Activated naive CD8-positive, alpha-beta T cell treated with anti-CD3 and anti-CD28 coated beads, Interleukin-2, amount 50 U/mL, for 24 hours (primary cell): ENCODE measurements around the gene OR2AT4.
"Not testable (repeated sequence)": the region's sequence is repeated elsewhere in the genome, so short reads cannot be mapped to it uniquely, and the experiment has no call there.

Source experiments
- ATAC-seq: fragments of 150-1000 bp; cut with Tn5 transposase; one replicate; pipeline ENCODE4 v1.10.0; 2021
- DNase-seq: peaks from one replicate; pipeline ENCODE4 v3.0.0; 2021
- H3K27ac Mint-ChIP-seq: one replicate; pipeline ENCODE4 v1.8.0; 2021; ENCODE audit warnings: mild to moderate bottlenecking, mixed read lengths
- H3K27me3 Mint-ChIP-seq: one replicate; pipeline ENCODE4 v1.8.0; 2021; ENCODE audit warnings: mixed read lengths
- H3K36me3 Mint-ChIP-seq: one replicate; pipeline ENCODE4 v1.8.0; 2021; ENCODE audit warnings: low read depth, mixed read lengths
- H3K4me1 Mint-ChIP-seq: one replicate; pipeline ENCODE4 v1.8.0; 2021; ENCODE audit warnings: mixed read lengths
- H3K4me3 Mint-ChIP-seq: one replicate; pipeline ENCODE4 v1.8.0; 2021; ENCODE audit warnings: mild to moderate bottlenecking, moderate library complexity, mixed read lengths
- H3K9me3 Mint-ChIP-seq: one replicate; pipeline ENCODE4 v1.8.0; 2021; ENCODE audit warnings: mixed read lengths

Gene OR2AT4

GRCh38 chr11:75114465-75114864, 17.8 kb upstream of the OR2AT4 start:
- Mint-ChIP-seq H3K4me3 (no peak overlapping the region), H3K9me3 (peaks cover 30% of the 10 kb centered on the region), H3K4me1 (no peaks in the 10 kb centered on the region), H3K36me3 (no peaks in the 10 kb centered on the region), H3K27me3 (peaks cover 12% of the 10 kb centered on the region), H3K27ac (no peak overlapping the region)
- no peak for ATAC-seq
- no peak for DNase-seq

DNA sequence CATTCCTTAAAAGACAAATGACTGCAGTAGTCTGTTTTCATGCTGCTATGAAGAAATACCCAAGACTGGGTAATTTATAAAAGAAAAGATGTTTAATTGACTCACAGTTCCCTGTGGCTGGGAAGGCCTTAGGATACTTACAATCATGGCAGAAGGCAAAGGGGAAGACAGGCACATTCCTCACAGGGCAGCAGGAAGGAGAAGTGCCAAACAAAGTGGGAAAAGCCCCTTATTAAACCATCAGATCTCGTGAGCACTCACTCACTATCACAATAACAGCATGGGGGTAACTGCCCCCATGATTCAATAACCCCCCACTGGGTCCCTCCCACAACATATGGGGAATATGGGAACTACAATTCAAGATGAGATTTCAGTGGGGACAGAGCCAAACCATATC, 16.4 kb upstream of the OR2AT4 start:
- ATAC-seq (no peak), DNase-seq (no peak)
- Mint-ChIP-seq H3K4me3 (no peak overlapping the region), H3K27ac (no peak overlapping the region), H3K36me3 (no peaks in the 10 kb centered on the region), H3K27me3 (peaks cover 9% of the 10 kb centered on the region), H3K4me1 (no peaks in the 10 kb centered on the region), H3K9me3 (peaks cover 27% of the 10 kb centered on the region)

- Mint-ChIP-seq H3K27me3 (peaks cover 9% of the 10 kb centered on the region), H3K9me3 (peaks cover 27% of the 10 kb centered on the region), H3K36me3 (no peaks in the 10 kb centered on the region), H3K4me3 (no peak overlapping the region), H3K4me1 (no peaks in the 10 kb centered on the region), H3K27ac (no peak overlapping the region)
- ATAC-seq (no peak), DNase-seq (no peak)
Measured at GRCh38 chr11:75112200-75112599, 15.5 kb upstream of the OR2AT4 start.

DNA sequence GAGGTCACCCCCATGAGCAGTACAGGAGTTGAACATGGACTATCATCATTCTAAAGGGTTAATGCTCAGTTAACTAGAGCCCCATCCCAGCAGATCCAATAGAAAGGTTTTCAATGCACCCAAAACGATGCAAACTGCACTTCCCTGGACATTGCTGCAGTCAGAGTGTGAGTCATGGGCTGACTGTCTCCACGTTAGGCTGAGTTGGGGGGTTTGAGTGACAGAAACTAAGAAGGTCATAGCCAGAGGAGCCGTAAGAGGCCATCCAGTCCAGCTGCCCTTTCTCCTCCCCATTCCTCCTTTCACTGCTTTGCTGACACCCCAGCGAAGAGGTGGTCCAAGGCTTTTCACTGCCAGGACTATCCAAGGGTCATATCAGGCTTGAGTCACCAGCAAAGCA, 10.5 kb upstream of the OR2AT4 start:
- peaks cover 18% of the 10 kb centered on the region for H3K27me3 Mint-ChIP-seq
- peaks cover 11% of the 10 kb centered on the region for H3K9me3 Mint-ChIP-seq
- peaks cover 11% of the 10 kb centered on the region for H3K4me1 Mint-ChIP-seq
- no peaks in the 10 kb centered on the region for H3K36me3 Mint-ChIP-seq
- H3K27ac Mint-ChIP-seq, result no peak overlapping the region
- ATAC-seq (no peak), DNase-seq (no peak)
- H3K4me3 Mint-ChIP-seq, result no peak overlapping the region

- peaks cover 11% of the 10 kb centered on the region for H3K4me1 Mint-ChIP-seq
- ATAC-seq, H3K36me3 Mint-ChIP-seq, H3K27ac Mint-ChIP-seq, DNase-seq, H3K9me3 Mint-ChIP-seq, H3K4me3 Mint-ChIP-seq: not testable (repeated sequence)
- H3K27me3 Mint-ChIP-seq, result peaks cover 22% of the 10 kb centered on the region
Measured at GRCh38 chr11:75105967-75106681, 9.4 kb upstream of the OR2AT4 start.

- H3K36me3 Mint-ChIP-seq, result no peaks in the 10 kb centered on the region
- no peaks in the 10 kb centered on the region for H3K9me3 Mint-ChIP-seq
- no peak overlapping the region for H3K4me3 Mint-ChIP-seq
- H3K4me1 Mint-ChIP-seq, result peaks cover 15% of the 10 kb centered on the region
- H3K27ac Mint-ChIP-seq, result no peak overlapping the region
- ATAC-seq (no peak), DNase-seq (no peak)
- peaks cover 22% of the 10 kb centered on the region for H3K27me3 Mint-ChIP-seq
Measured at GRCh38 chr11:75105462-75105925, 8.8 kb upstream of the OR2AT4 start.

- Mint-ChIP-seq H3K27ac (peak overlapping the region; percentile 38), H3K9me3 (no peaks in the 10 kb centered on the region)
- no peak for DNase-seq
Measured at GRCh38 chr11:75103380-75104026, 6.8 kb upstream of the OR2AT4 start.

DNA sequence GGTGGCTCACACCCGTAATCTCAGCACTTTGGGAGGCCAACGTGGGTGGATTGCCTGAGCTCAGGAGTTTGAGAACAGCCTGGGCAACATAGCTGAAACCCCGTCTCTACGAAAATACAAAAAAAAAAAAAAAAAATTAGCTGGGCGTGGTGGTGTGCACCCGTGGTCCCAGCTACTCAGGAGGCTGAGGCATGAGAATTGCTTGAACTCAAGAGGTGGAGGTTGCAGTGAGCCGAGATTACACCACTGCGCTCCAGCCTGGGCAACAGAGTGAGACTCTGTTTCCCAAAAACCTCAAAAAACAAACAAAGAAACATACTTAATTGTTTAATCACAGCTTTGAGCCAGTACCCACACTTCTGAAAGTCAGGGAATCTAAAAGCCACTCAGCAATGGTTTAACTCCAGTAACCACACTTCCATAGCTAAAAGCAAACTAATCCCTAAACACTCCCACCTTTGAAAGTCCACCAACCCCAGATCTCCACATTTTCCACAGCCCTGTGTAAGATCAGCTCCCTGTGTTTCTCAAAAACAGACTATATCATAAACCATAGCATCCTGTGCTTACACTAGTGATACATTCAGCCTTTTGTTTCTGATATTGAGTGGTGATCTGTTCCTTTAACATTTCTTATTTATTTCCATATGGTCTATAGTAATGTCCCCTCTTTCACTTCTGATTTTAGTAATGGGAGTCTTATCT, 4.9 kb upstream of the OR2AT4 start:
- Mint-ChIP-seq H3K4me1 (peaks cover 20% of the 10 kb centered on the region), H3K36me3 (no peaks in the 10 kb centered on the region), H3K9me3 (no peaks in the 10 kb centered on the region), H3K4me3 (no peak overlapping the region), H3K27me3 (peaks cover 41% of the 10 kb centered on the region), H3K27ac (no peak overlapping the region)
- DNase-seq (no peak), ATAC-seq (no peak)

More at GRCh38 chr11:75103380-75104026, 6.8 kb upstream of the OR2AT4 start:
- Mint-ChIP-seq H3K4me1 (peaks cover 20% of the 10 kb centered on the region), H3K36me3 (no peaks in the 10 kb centered on the region), H3K4me3 (no peak overlapping the region), H3K27me3 (peaks cover 30% of the 10 kb centered on the region)
- peak; percentile 67 for ATAC-seq

- DNase-seq (peak; percentile 30), ATAC-seq (peak; percentile 96)
- H3K27me3 Mint-ChIP-seq, result peaks cover 46% of the 10 kb centered on the region
- no peak overlapping the region for H3K4me3 Mint-ChIP-seq
- no peak overlapping the region for H3K27ac Mint-ChIP-seq
- H3K36me3 Mint-ChIP-seq, result no peaks in the 10 kb centered on the region
- peaks cover 20% of the 10 kb centered on the region for H3K4me1 Mint-ChIP-seq
- H3K9me3 Mint-ChIP-seq, result no peaks in the 10 kb centered on the region
Measured at GRCh38 chr11:75100314-75100713, 3.6 kb upstream of the OR2AT4 start.

DNA sequence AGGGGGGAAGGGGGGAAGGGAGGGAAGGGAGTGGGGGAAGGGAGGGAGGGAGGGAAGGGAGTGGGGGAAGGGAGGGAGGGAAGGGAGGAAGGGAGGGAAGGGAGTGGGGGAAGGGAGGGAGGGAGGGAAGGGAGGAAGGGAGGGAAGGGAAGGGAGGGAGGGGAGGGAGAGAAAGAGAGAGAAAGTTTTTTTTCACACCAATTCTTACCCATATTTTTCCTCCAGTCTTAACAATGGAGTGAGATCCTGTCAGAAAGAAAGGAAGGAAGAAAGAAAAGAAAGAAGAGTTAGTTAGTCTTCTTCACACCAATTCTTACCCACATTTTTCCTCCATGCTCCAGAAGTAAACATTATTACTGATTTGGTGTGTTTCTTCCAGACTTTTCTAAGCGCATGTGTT, 3.0 kb upstream of the OR2AT4 start:
- Mint-ChIP-seq H3K4me3 (no peak overlapping the region), H3K9me3 (no peaks in the 10 kb centered on the region), H3K27me3 (peaks cover 51% of the 10 kb centered on the region), H3K4me1 (peaks cover 20% of the 10 kb centered on the region), H3K36me3 (no peaks in the 10 kb centered on the region), H3K27ac (no peak overlapping the region)
- DNase-seq (no peak), ATAC-seq (no peak)

DNA sequence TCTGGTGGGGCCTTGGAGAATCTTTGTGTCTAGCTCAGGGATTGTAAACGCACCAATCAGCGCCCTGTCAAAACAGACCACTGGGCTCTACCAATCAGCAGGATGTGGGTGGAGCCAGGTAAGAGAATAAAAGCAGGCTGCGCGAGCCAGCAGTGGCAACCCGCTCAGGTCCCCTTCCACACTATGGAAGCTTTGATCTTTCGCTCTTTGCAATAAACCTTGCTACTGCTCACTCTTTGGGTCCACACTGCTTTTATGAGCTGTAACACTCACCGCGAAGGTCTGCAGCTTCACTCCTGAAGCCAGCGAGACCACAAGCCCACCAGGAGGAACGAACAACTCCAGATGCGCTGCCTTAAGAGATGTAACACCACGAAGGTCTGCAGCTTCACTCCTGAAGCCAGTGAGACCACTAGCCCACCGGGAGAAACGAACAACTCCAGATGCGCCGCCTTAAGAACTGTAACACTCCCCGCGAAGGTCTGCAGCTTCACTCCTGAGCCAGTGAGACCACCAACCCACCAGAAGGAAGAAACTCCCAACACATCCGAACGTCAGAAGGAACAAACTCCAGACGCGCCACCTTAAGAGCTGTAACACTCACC, 2.3 kb upstream of the OR2AT4 start:
- H3K4me3 Mint-ChIP-seq, H3K9me3 Mint-ChIP-seq, ATAC-seq, DNase-seq, H3K36me3 Mint-ChIP-seq, H3K27ac Mint-ChIP-seq: not testable (repeated sequence)
- Mint-ChIP-seq H3K4me1 (peaks cover 16% of the 10 kb centered on the region), H3K27me3 (peaks cover 51% of the 10 kb centered on the region)

DNA sequence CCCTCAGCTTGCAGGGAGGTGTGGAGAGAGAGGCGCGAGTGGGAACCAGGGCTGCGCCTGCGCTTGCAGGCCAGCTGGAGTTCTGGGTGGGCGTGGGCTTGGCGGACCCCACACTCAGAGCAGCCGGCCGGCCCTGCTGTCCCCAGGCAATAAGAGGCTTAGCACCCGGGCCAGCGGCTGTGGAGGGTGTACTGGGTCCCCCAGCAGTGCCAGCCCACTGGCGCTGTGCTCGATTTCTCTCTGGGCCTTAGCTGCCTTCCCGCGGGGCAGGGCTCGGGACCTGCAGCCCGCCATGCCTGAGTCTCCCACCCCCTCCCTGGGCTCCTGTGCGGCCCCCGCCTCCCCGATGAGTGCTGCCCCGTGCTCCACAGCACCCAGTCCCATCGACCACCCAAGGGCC, 1.5 kb upstream of the OR2AT4 start:
- H3K36me3 Mint-ChIP-seq, H3K27ac Mint-ChIP-seq, H3K4me1 Mint-ChIP-seq, H3K9me3 Mint-ChIP-seq, H3K4me3 Mint-ChIP-seq, DNase-seq, ATAC-seq: not testable (repeated sequence)
- peaks cover 47% of the 10 kb centered on the region for H3K27me3 Mint-ChIP-seq

GRCh38 chr11:75097173-75097557, 489 bp upstream of the OR2AT4 start:
- DNase-seq, result no peak
- Mint-ChIP-seq H3K27me3 (peaks cover 45% of the 10 kb centered on the region), H3K4me3 (no peak overlapping the region), H3K9me3 (no peaks in the 10 kb centered on the region), H3K36me3 (no peaks in the 10 kb centered on the region), H3K4me1 (peaks cover 9% of the 10 kb centered on the region), H3K27ac (no peak overlapping the region)
- ATAC-seq, result no peak

- not testable (repeated sequence) for H3K4me3 Mint-ChIP-seq, H3K27ac Mint-ChIP-seq, H3K4me1 Mint-ChIP-seq, ATAC-seq, H3K36me3 Mint-ChIP-seq, DNase-seq
- Mint-ChIP-seq H3K27me3 (peaks cover 42% of the 10 kb centered on the region), H3K9me3 (peaks cover 14% of the 10 kb centered on the region)
Measured at GRCh38 chr11:75094382-75094781, 2.3 kb downstream of the OR2AT4 start.
